Trophoblast cell (in vitro differentiated cells and primary cell): ENCODE results near the gene SOX6.

Experiments
- DNase-seq, 2 donors: peaks; one replicate each; pipeline ENCODE4 v3.0.0-alpha.2; 2016
- H2AFZ ChIP-seq: 2 replicates; pipeline ENCODE4 v1.6.1; 2013; ENCODE audit warnings: low read length, moderate library complexity, mild to moderate bottlenecking; ENCODE audit not compliant: insufficient read depth, poor library complexity
- H2AK5ac ChIP-seq: 2 replicates; pipeline ENCODE4 v1.6.1; 2013; ENCODE audit warnings: mild to moderate bottlenecking, low read length
- H2BK120ac ChIP-seq: 2 replicates; pipeline ENCODE4 v1.6.1; 2013; ENCODE audit warnings: low read length, mild to moderate bottlenecking, moderate library complexity; ENCODE audit not compliant: insufficient read depth, poor library complexity
- H2BK12ac ChIP-seq: 2 replicates; pipeline ENCODE4 v1.6.1; 2013; ENCODE audit warnings: mild to moderate bottlenecking, low read length, moderate library complexity
- H2BK5ac ChIP-seq: 2 replicates; pipeline ENCODE4 v1.6.1; 2013; ENCODE audit warnings: low read length, low read depth, moderate library complexity, mild to moderate bottlenecking; ENCODE audit not compliant: poor library complexity
- H3K14ac ChIP-seq: 2 replicates; pipeline ENCODE4 v1.6.1; 2013; ENCODE audit warnings: mild to moderate bottlenecking, low read length
- H3K18ac ChIP-seq: 2 replicates; pipeline ENCODE4 v1.6.1; 2013; ENCODE audit warnings: mild to moderate bottlenecking, low read length
- H3K23ac ChIP-seq: 2 replicates; pipeline ENCODE4 v1.6.1; 2013; ENCODE audit warnings: low read length
- H3K27ac ChIP-seq: 2 replicates; pipeline ENCODE4 v1.5.1; 2013; ENCODE audit warnings: low read depth, mild to moderate bottlenecking, inconsistent platforms, low read length, moderate library complexity
- H3K27me3 ChIP-seq: 2 replicates; pipeline ENCODE4 v1.6.1; 2013; ENCODE audit warnings: inconsistent platforms, mild to moderate bottlenecking, low read length, moderate library complexity; ENCODE audit not compliant: insufficient read depth
- H3K36me3 ChIP-seq, 2 experiments: 1 replicate in 1 of 2; 2 replicates in 1 of 2; pipeline ENCODE4 v1.6.1; 2013; ENCODE audit warnings: low read length in 2 of 2, mild to moderate bottlenecking in 2 of 2, moderate library complexity in 1 of 2; ENCODE audit not compliant: insufficient read depth in 2 of 2, control insufficient read depth in 1 of 2
- H3K4ac ChIP-seq: 2 replicates; pipeline ENCODE4 v1.6.1; 2013; ENCODE audit warnings: low read depth, mild to moderate bottlenecking, low read length, moderate library complexity
- H3K4me1 ChIP-seq, 2 experiments: 1 replicate in 1 of 2; 2 replicates in 1 of 2; pipeline ENCODE4 v1.6.1; 2013; ENCODE audit warnings: low read length in 2 of 2, mild to moderate bottlenecking in 2 of 2, moderate library complexity in 1 of 2; ENCODE audit not compliant: insufficient read depth in 2 of 2, control insufficient read depth in 1 of 2
- H3K4me2 ChIP-seq: 2 replicates; pipeline ENCODE4 v1.6.1; 2013; ENCODE audit warnings: inconsistent platforms, mild to moderate bottlenecking, low read length, moderate library complexity
- H3K4me3 ChIP-seq: 2 replicates; pipeline ENCODE4 v1.5.1; 2013; ENCODE audit warnings: mild to moderate bottlenecking, low read depth, low read length, inconsistent platforms
- H3K79me1 ChIP-seq: one replicate; pipeline ENCODE4 v1.6.1; 2013; ENCODE audit warnings: low read length
- H3K79me2 ChIP-seq: 2 replicates; pipeline ENCODE4 v1.6.1; 2013; ENCODE audit warnings: low read length, mild to moderate bottlenecking; ENCODE audit not compliant: control insufficient read depth, insufficient read depth, poor library complexity
- H3K9ac ChIP-seq: 2 replicates; pipeline ENCODE4 v1.6.1; 2013; ENCODE audit warnings: mild to moderate bottlenecking, low read length
- H3K9me3 ChIP-seq: 2 replicates; pipeline ENCODE4 v1.6.1; 2013; ENCODE audit warnings: low read depth, mild to moderate bottlenecking, control low read depth, inconsistent platforms, low read length; ENCODE audit not compliant: insufficient read depth
- H4K12ac ChIP-seq: 2 replicates; pipeline ENCODE4 v1.6.1; 2013; ENCODE audit warnings: low read depth, mild to moderate bottlenecking, low read length, moderate library complexity
- H4K8ac ChIP-seq: 2 replicates; pipeline ENCODE4 v1.6.1; 2013; ENCODE audit warnings: low read depth, mild to moderate bottlenecking, low read length, moderate library complexity
- H4K91ac ChIP-seq: one replicate; pipeline ENCODE4 v1.6.1; 2013; ENCODE audit warnings: low read depth, mild to moderate bottlenecking, low read length, moderate library complexity
- WGBS: extraction: QIAGEN DNeasy Blood & Tissue Kit; methylation state at CpG from one replicate; pipeline ENCODE4 v1.1.7; 2013; ENCODE audit warnings: missing lambda C conversion rate; ENCODE audit not compliant: insufficient read length, insufficient coverage; ENCODE audit errors: extremely low coverage; 5-methylcytosine and 5-hydroxymethylcytosine counted together

The SOX6 gene

DNA sequence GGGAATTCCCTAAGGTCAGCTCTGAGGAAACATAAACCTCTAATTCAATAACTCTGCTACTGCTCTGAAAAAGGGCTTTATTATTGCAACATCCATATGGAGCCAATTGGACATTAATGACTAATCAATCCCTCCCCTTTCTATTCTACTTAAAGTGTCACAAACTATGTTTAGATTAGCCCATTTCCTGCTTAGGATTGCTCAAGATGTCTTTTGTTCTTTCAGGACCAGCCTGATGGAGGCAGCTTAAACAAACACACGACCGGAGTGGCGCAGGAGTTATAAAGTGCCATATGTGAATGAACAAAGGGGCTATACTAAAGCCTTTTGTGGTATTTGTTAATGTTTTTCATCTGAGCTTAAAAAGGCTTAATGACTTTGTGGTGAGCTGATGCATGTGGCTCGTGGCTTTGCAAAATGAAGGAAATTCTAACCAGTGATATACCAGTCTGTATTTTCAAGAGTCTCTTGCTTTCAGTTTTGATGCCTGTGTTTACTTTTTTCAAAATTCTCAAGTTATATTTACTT lies 354.4 kb downstream of the SOX6 start:
- Histone ChIP-seq H3K18ac (no peak overlapping the region), H3K27ac (no peak overlapping the region), H2AFZ (no peak overlapping the region), H3K14ac (no peak overlapping the region), H3K9ac (no peak overlapping the region), H3K23ac (no peak overlapping the region), H3K4me1 (no peaks in the 10 kb centered on the region), H3K27me3 (no peaks in the 10 kb centered on the region), H2BK5ac (no peak overlapping the region), H4K8ac (no peak overlapping the region), H3K79me1 (no peaks in the 10 kb centered on the region), H4K12ac (no peak overlapping the region), H3K4me2 (no peak overlapping the region), H3K36me3 (no peaks in the 10 kb centered on the region), H2BK120ac (no peak overlapping the region), H3K4ac (no peak overlapping the region), H2BK12ac (no peak overlapping the region), H2AK5ac (no peak overlapping the region), H3K79me2 (no peaks in the 10 kb centered on the region), H3K4me3 (no peak overlapping the region), H3K9me3 (no peaks in the 10 kb centered on the region), H4K91ac (no peak overlapping the region)
- DNase-seq: peak in 1 of 2 donors; percentile 7
- WGBS: no CpG with 5 or more reads among the region's 4 CpGs

- Histone ChIP-seq H2BK120ac (no peak overlapping the region), H3K18ac (no peak overlapping the region), H2BK12ac (no peak overlapping the region), H3K27me3 (no peaks in the 10 kb centered on the region), H2BK5ac (no peak overlapping the region), H3K79me1 (no peaks in the 10 kb centered on the region), H3K4me2 (no peak overlapping the region), H3K14ac (no peak overlapping the region), H3K23ac (no peak overlapping the region), H2AK5ac (no peak overlapping the region), H3K27ac (no peak overlapping the region), H3K4ac (no peak overlapping the region), H3K79me2 (no peaks in the 10 kb centered on the region), H2AFZ (no peak overlapping the region), H4K8ac (no peak overlapping the region), H3K4me1 (no peaks in the 10 kb centered on the region), H4K12ac (no peak overlapping the region), H4K91ac (no peak overlapping the region), H3K9ac (no peak overlapping the region), H3K36me3 (no peaks in the 10 kb centered on the region), H3K9me3 (no peaks in the 10 kb centered on the region), H3K4me3 (no peak overlapping the region)
- DNase-seq: no peak
- no CpG with 5 or more reads among the region's 4 CpGs for WGBS
Measured at GRCh38 chr11:16001044-16001568, 355.2 kb downstream of the SOX6 start.

DNA sequence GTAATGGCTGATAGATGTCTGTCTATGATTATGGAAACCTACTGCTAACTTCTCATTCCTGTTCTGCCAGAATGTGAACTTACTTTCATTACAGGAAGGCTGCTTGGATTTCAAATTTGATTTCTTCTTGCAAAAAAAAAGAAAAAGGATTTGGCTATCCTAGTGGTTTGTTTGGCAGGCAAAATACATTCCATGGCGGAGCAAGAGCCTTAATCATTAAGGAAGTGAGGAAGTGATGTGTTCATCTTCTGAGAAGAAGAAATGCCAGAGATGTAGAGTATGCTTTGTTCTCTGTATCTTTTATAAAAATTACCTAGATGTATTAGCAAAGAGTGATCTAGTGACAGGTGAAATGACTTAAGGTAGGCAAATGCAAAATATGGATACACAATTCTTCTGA lies 356.3 kb downstream of the SOX6 start:
- no peak overlapping the region for H4K8ac ChIP-seq
- no peaks in the 10 kb centered on the region for H3K9me3 ChIP-seq
- no peak overlapping the region for H3K4me2 ChIP-seq
- no peak overlapping the region for H3K4me3 ChIP-seq
- no peaks in the 10 kb centered on the region for H3K4me1 ChIP-seq
- H3K79me2 ChIP-seq: no peaks in the 10 kb centered on the region
- no peaks in the 10 kb centered on the region for H3K36me3 ChIP-seq
- H2AFZ ChIP-seq: no peak overlapping the region
- no peak overlapping the region for H3K9ac ChIP-seq
- H3K27me3 ChIP-seq: no peaks in the 10 kb centered on the region
- no peak overlapping the region for H2BK120ac ChIP-seq
- no peak overlapping the region for H2BK5ac ChIP-seq
- H3K18ac ChIP-seq: no peak overlapping the region
- H2BK12ac ChIP-seq: no peak overlapping the region
- H4K91ac ChIP-seq: no peak overlapping the region
- H3K14ac ChIP-seq: no peak overlapping the region
- H2AK5ac ChIP-seq: no peak overlapping the region
- no peak overlapping the region for H3K27ac ChIP-seq
- no CpG with 5 or more reads among the region's 1 CpG for WGBS
- H3K23ac ChIP-seq: no peak overlapping the region
- H3K4ac ChIP-seq: no peak overlapping the region
- no peak for DNase-seq
- no peaks in the 10 kb centered on the region for H3K79me1 ChIP-seq
- no peak overlapping the region for H4K12ac ChIP-seq

DNA sequence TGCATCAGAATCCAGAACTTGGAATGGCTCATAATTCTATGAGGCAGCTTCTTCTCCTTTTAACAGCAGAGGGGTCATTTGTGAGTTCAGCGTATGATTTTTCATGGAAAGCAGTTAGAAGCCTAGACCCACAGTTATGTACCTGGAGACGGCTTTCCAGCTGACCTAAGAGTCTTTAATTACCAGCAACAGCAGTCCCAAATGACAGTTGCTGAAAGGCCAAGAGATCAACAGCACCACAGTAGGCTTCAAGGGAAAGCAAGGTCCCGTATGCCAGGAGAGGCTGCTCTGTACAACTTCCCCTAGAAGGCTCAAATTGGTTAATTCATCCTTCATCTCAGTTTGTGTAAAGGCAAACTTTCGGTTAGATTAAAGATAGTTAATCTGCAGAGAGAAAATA lies 363.0 kb downstream of the SOX6 start:
- H3K79me1 ChIP-seq: no peaks in the 10 kb centered on the region
- no peak overlapping the region for H4K8ac ChIP-seq
- H4K12ac ChIP-seq: no peak overlapping the region
- H2BK12ac ChIP-seq: no peak overlapping the region
- no peak overlapping the region for H4K91ac ChIP-seq
- H3K18ac ChIP-seq: no peak overlapping the region
- no peak overlapping the region for H3K4me3 ChIP-seq
- H3K9ac ChIP-seq: no peak overlapping the region
- no peak overlapping the region for H2AK5ac ChIP-seq
- H3K9me3 ChIP-seq: no peaks in the 10 kb centered on the region
- H2BK5ac ChIP-seq: no peak overlapping the region
- H3K79me2 ChIP-seq: no peaks in the 10 kb centered on the region
- H2AFZ ChIP-seq: no peak overlapping the region
- no peak for DNase-seq
- no peak overlapping the region for H2BK120ac ChIP-seq
- H3K4ac ChIP-seq: no peak overlapping the region
- H3K14ac ChIP-seq: no peak overlapping the region
- H3K23ac ChIP-seq: no peak overlapping the region
- no peaks in the 10 kb centered on the region for H3K4me1 ChIP-seq
- H3K4me2 ChIP-seq: no peak overlapping the region
- H3K27me3 ChIP-seq: no peaks in the 10 kb centered on the region
- no CpG with 5 or more reads among the region's 4 CpGs for WGBS
- no peaks in the 10 kb centered on the region for H3K36me3 ChIP-seq
- H3K27ac ChIP-seq: no peak overlapping the region
